Smooth muscle cell (in vitro differentiated cells): ENCODE data around the gene GRIN2A. TPM values are rescaled to one million over a fixed set of nuclear protein-coding genes. Genes with fewer than 3 reads are reported as not detected.

Experiments
- DNase-seq: peaks from one replicate; lab custom pipeline; 2025; ENCODE audit not compliant: unreplicated experiment; lab: John Stamatoyannopoulos, UW
- H2AFZ ChIP-seq: fragments of 200-600 bp; sonication (generic); 2 replicates; pipeline ENCODE4 v1.6.0; 2016; ENCODE audit warnings: antibody characterized with exemption, low read depth, mild to moderate bottlenecking
- H3F3A ChIP-seq: fragments of 200-600 bp; sonication (generic); 2 replicates; pipeline ENCODE4 v1.6.0; 2017; ENCODE audit warnings: antibody characterized with exemption, low read depth
- H3K27ac ChIP-seq: fragments of 200-600 bp; sonication (generic); 2 replicates; pipeline ENCODE4 v1.5.1; 2016; ENCODE audit warnings: low read depth, mild to moderate bottlenecking
- H3K27me3 ChIP-seq: fragments of 200-600 bp; sonication (generic); 2 replicates; pipeline ENCODE4 v1.6.1; 2016; ENCODE audit warnings: low read depth, mild to moderate bottlenecking
- H3K36me3 ChIP-seq: fragments of 200-600 bp; sonication (generic); 2 replicates; pipeline ENCODE4 v1.5.1; 2016; ENCODE audit warnings: low read depth
- H3K4me1 ChIP-seq: fragments of 200-600 bp; sonication (generic); 2 replicates; pipeline ENCODE4 v1.5.1; 2016; ENCODE audit warnings: low read depth
- H3K4me2 ChIP-seq: fragments of 200-600 bp; sonication (generic); 2 replicates; pipeline ENCODE4 v1.6.0; 2016; ENCODE audit warnings: mild to moderate bottlenecking
- H3K4me3 ChIP-seq: fragments of 200-600 bp; sonication (generic); 2 replicates; pipeline ENCODE4 v1.5.1; 2016; ENCODE audit warnings: mild to moderate bottlenecking
- H3K79me2 ChIP-seq: fragments of 200-600 bp; sonication (generic); 2 replicates; pipeline ENCODE4 v1.6.0; 2016; ENCODE audit warnings: low read depth, mild to moderate bottlenecking
- H3K9ac ChIP-seq: fragments of 200-600 bp; sonication (generic); 2 replicates; pipeline ENCODE4 v1.6.0; 2016; ENCODE audit warnings: low read depth
- H3K9me3 ChIP-seq: fragments of 200-600 bp; sonication (generic); replicated peaks from 2 replicates; pipeline ENCODE4 v1.5.1; 2016; ENCODE audit warnings: low read depth
- H4K20me1 ChIP-seq: fragments of 200-600 bp; sonication (generic); 2 replicates; pipeline ENCODE4 v1.6.0; 2016; ENCODE audit warnings: low read depth
- WGBS: methylation state at CpG from one replicate; pipeline ENCODE4 v1.1.7; 2016; ENCODE audit warnings: low lambda C conversion rate; 5-methylcytosine and 5-hydroxymethylcytosine counted together
- polyA plus RNA-seq: library from polyadenylated mRNA; unstranded; fragments of >200 nt; fragmentation: Nextera tagmentation; extraction: Ambion mirVana; gene quantifications from 2 replicates; pipeline ENCODE4 v1.2.1, GENCODE V29; 2016
- total RNA-seq: library from RNA; depleted of rRNA; stranded (reverse); fragments of >200 nt; gene quantifications from 2 replicates; pipeline ENCODE4 v1.2.3, GENCODE V29; 2014
- TF ChIP-seq, protein P1 (sequence below): fragments of 200-600 bp; sonication (generic); IDR thresholded peaks from 2 replicates; pipeline ENCODE4 v1.5.1; 2017; ENCODE audit warnings: borderline replicate concordance, mild to moderate bottlenecking, antibody characterized with exemption; ENCODE audit not compliant: insufficient read depth, poor library complexity, severe bottlenecking

GRIN2A gene
- total and polyA plus RNA-seq, 2 experiments from 2014 or later = 0.02 to 0.13 TPM

DNA sequence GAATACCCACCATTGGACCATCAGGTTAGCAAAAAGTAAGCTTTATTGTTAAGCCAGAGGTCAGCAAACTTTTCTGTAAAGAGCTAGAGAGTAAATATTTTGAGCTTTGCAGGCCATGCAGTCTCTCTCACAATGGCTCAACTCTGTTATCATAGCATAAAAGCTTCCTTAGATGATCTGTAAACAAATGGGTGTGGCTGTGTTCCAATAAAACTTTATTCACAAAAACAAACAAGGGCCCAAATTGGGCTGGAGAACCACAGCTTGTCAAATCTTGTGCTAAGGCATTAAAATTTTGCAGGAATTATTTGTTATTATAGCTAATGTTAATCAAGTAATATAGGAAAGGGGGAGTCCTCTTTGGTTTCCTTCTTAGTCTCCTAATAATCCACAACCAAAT is 153.6 kb downstream of the GRIN2A start:
- H3K9ac ChIP-seq = no peak overlapping the region
- DNase-seq = no peak
- H3K79me2 ChIP-seq = no peaks in the 10 kb centered on the region
- no peaks in the 10 kb centered on the region for H4K20me1 ChIP-seq
- no peaks in the 10 kb centered on the region for H3K4me1 ChIP-seq
- no peaks in the 10 kb centered on the region for H3K9me3 ChIP-seq
- H3K4me2 ChIP-seq = no peak overlapping the region
- H3K27me3 ChIP-seq = no peaks in the 10 kb centered on the region
- no peaks in the 10 kb centered on the region for H3F3A ChIP-seq
- TF ChIP-seq, protein P1, sequence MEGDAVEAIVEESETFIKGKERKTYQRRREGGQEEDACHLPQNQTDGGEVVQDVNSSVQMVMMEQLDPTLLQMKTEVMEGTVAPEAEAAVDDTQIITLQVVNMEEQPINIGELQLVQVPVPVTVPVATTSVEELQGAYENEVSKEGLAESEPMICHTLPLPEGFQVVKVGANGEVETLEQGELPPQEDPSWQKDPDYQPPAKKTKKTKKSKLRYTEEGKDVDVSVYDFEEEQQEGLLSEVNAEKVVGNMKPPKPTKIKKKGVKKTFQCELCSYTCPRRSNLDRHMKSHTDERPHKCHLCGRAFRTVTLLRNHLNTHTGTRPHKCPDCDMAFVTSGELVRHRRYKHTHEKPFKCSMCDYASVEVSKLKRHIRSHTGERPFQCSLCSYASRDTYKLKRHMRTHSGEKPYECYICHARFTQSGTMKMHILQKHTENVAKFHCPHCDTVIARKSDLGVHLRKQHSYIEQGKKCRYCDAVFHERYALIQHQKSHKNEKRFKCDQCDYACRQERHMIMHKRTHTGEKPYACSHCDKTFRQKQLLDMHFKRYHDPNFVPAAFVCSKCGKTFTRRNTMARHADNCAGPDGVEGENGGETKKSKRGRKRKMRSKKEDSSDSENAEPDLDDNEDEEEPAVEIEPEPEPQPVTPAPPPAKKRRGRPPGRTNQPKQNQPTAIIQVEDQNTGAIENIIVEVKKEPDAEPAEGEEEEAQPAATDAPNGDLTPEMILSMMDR = no peak
- no peaks in the 10 kb centered on the region for H3K36me3 ChIP-seq
- no peak overlapping the region for H3K27ac ChIP-seq
- no peak overlapping the region for H3K4me3 ChIP-seq
- H2AFZ ChIP-seq = no peak overlapping the region

DNA sequence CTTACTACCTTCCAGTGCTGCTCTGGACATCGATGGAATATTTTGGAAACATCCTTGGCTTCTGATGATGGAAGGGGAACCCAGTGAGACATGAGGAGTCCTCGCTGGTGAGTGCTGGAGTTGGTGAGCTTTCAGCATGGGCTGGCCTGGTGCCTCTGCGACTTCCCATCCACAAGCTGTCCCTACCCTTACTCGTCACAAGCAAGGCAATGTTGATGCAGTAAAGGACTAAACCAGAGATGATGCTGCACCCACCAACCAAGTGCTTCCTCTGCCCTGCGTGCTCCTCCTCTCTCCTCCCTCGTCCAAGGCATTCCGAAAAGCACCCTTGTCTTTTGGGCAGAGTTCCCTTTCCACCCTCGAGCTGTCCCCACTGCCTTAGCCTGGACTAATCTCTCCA is 154.7 kb downstream of the GRIN2A start:
- H3K36me3 ChIP-seq = no peaks in the 10 kb centered on the region
- TF ChIP-seq, protein P1 = no peak
- H3K27me3 ChIP-seq = no peaks in the 10 kb centered on the region

DNA sequence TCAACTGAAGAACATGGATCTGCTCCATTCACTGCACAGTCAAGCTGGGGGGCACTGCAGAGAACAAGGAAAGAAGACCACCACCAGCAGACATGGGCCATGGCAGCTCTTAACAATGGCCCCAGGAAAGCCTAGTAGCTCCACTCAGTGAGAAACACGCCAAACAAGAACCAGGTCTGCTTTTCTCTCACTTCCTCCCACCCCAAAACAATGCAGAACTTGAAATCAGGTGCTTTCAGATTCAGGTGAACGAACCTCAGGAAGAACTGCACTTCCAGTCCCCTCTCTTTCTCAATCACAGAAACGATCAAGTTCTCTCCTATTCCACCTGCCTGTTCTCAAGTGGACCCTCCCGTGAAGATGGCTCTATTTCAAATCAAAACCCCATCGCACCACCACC is 155.6 kb downstream of the GRIN2A start:
- Histone ChIP-seq H3K79me2 (no peaks in the 10 kb centered on the region), H3K9me3 (no peaks in the 10 kb centered on the region), H3K4me1 (no peaks in the 10 kb centered on the region), H3K9ac (no peak overlapping the region), H2AFZ (no peak overlapping the region), H3F3A (no peaks in the 10 kb centered on the region), H3K4me3 (no peak overlapping the region), H3K27me3 (no peaks in the 10 kb centered on the region), H4K20me1 (no peaks in the 10 kb centered on the region), H3K27ac (no peak overlapping the region), H3K4me2 (no peak overlapping the region), H3K36me3 (no peaks in the 10 kb centered on the region)
- WGBS = 88% methylated on average over 5 of the region's 5 CpGs
- no peak for DNase-seq
- TF ChIP-seq, protein P1 = no peak

More for the DNA sequence above, 154.7 kb downstream of the GRIN2A start:
- Histone ChIP-seq H3K9ac (no peak overlapping the region), H3K4me2 (no peak overlapping the region), H3K27ac (no peak overlapping the region), H3K4me1 (no peaks in the 10 kb centered on the region), H2AFZ (no peak overlapping the region), H3K9me3 (no peaks in the 10 kb centered on the region), H4K20me1 (no peaks in the 10 kb centered on the region), H3K79me2 (no peaks in the 10 kb centered on the region), H3F3A (no peaks in the 10 kb centered on the region), H3K4me3 (no peak overlapping the region)
- 87% methylated on average over 8 of the region's 8 CpGs for WGBS
- no peak for DNase-seq

DNA sequence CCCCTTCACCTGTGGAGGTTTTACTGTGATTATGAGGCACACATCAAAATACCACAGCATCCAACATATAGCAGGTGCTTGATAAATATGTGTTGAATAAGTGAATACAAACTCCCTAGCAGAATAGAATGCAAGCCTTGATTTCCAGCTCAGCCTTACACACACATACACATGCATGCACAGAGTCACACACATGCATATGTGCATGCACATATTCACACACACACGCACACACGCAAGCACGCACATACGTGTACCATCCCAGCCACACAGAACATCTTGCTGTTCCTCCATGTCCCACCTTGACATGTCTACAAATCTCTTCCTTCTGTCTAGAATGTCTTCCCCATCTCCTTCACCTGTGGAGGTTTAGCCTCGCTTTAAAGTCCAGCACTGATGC is 160.1 kb downstream of the GRIN2A start:
- Histone ChIP-seq H3K27ac (no peak overlapping the region), H3K9me3 (no peaks in the 10 kb centered on the region), H3K4me3 (no peak overlapping the region), H3K27me3 (no peaks in the 10 kb centered on the region), H3K79me2 (no peaks in the 10 kb centered on the region), H3K36me3 (no peaks in the 10 kb centered on the region), H3K4me2 (peak overlapping the region; percentile 38), H4K20me1 (no peaks in the 10 kb centered on the region), H3F3A (no peaks in the 10 kb centered on the region), H3K9ac (no peak overlapping the region), H2AFZ (no peak overlapping the region), H3K4me1 (no peaks in the 10 kb centered on the region)
- DNase-seq = no peak
- TF ChIP-seq, protein P1 = no peak
- WGBS = 93% methylated on average over 5 of the region's 5 CpGs
